ENCODE measurements around the gene TAX1BP3.

TAX1BP3 gene

DNA sequence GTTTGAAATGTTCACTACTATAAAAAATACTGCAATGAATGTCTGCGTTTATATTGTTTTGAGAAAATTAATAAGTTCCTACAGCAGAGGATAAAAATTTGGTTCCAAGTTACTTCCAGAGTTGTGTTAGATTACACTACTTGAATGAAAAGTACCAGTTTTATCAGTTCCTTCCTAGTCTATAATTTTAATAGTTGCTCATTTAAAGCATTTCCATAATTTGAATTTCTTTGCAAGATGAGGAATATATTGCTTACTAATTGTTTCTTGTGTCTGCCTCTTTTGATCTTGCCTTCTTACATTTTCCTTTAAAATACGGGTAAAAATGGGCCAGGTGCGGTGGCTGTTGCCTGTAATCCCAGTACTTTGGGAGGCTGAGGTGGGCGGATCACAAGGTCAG lies 4.2 kb upstream of the TAX1BP3 start:
- no peak for TF ChIP-seq CTCF (IDR thresholded peaks at IDR 0.05; ENCODE audit: low read depth, low read length)
- H3K4me3 ChIP-seq (ENCODE audit: low read depth, low read length): no peak overlapping the region
- in situ Hi-C loops (cut with HindIII; ENCODE audit: low sequenced_read_pairs): no loop called here
- DNase-seq (ENCODE audit: low read depth, low spot score): no peak

- no peak for TF ChIP-seq CTCF (IDR thresholded peaks at IDR 0.05; ENCODE audit: low read depth, low read length)
- DNase-seq (ENCODE audit: low read depth, low spot score): no peak
- in situ Hi-C loops (cut with HindIII; ENCODE audit: low sequenced_read_pairs): no loop called here
- peak overlapping the region; percentile 96 for H3K4me3 ChIP-seq (ENCODE audit: low read depth, low read length)
Observed at GRCh38 chr17:3669548-3669947, 1.2 kb upstream of the TAX1BP3 start.

DNA sequence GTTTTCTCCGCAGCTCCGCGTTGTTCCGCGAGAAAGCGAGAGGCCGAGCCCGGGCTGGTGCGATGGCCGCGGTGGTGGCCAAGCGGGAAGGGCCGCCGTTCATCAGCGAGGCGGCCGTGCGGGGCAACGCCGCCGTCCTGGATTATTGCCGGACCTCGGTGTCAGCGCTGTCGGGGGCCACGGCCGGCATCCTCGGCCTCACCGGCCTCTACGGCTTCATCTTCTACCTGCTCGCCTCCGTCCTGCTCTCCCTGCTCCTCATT lies 638 bp upstream of the TAX1BP3 start:
- DNase-seq (ENCODE audit: low read depth, low spot score): no peak
- TF ChIP-seq CTCF (IDR thresholded peaks at IDR 0.05; ENCODE audit: low read depth, low read length): no peak
- H3K4me3 ChIP-seq (ENCODE audit: low read depth, low read length): peak overlapping the region; percentile 96
- in situ Hi-C loops (cut with HindIII; ENCODE audit: low sequenced_read_pairs): no loop called here

DNA sequence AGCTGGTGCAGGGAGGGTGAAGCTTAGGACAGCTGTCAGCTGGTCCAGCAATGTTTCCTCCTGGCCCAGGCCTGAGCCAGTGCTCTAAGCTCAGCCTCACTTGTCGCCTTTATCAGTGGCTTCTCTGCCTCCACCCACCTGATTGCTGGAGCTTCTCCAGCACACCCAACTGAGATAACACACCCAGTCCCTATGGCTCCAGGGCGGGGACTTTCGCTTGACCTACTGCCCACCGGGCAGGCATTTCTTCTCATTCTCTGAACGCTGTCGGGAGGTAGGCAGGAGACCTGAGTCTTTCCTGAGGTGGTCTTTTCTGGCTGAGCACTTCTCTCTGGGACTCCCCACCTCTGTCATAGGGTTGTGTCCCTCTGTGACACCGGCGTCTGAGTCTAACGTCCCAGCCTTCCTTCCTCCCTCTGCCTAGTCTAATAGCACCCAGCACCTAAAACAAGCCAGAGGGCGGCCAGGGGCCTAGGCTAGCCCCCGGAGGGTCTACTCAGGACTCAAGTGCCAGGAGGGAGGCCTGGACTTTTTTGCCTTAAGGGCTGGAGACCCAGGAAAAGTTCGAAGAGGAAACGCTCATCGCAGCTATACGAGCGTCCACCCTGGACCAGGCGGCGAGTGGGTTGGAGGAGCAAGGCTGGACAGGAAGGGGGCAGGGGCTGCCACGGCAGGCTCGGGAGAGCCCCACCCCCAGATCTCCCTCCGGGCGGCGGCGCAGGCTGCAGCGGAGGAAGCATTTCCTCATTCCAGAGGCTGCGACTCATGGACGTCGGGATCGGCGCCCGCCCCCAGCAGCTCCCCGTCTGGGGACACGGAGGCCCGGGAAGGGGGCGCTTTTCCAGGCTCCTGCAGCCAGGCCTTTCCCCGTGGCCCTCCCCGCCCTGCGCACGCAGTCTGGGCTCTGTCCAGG lies 756 bp downstream of the TAX1BP3 start:
- H3K4me3 ChIP-seq (ENCODE audit: low read depth, low read length): peak overlapping the region; percentile 93
- DNase-seq (ENCODE audit: low read depth, low spot score): peak; percentile 92
- in situ Hi-C loops (cut with HindIII; ENCODE audit: low sequenced_read_pairs): no loop called here
- peak; percentile 19 for TF ChIP-seq CTCF (IDR thresholded peaks at IDR 0.05; ENCODE audit: low read depth, low read length)

DNA sequence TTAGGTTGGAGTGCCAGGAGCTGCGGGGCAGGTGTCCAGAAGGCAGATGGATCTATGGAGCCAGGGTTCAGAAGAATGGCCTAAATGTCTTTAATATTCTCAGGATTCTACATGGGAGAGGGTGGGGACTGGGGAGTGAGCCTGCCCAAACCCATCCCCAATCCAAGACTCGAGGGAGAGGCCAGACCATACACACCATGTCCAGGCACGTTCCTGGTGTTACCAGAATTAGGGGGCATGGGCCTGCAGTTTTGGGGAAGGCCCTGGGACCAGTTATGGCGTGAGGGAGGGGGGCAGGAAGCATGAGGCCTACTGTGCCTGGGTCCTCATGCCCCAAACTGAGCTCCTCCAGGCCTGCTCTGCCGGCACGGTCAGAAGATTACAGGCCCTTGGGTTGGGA lies 1.9 kb downstream of the TAX1BP3 start:
- in situ Hi-C loops (cut with HindIII; ENCODE audit: low sequenced_read_pairs): no loop called here
- DNase-seq (ENCODE audit: low read depth, low spot score): no peak
- H3K4me3 ChIP-seq (ENCODE audit: low read depth, low read length): no peak overlapping the region
- no peak for TF ChIP-seq CTCF (IDR thresholded peaks at IDR 0.05; ENCODE audit: low read depth, low read length)

GRCh38 chr17:3665834-3666233 lies 2.5 kb downstream of the TAX1BP3 start:
- TF ChIP-seq CTCF (IDR thresholded peaks at IDR 0.05; ENCODE audit: low read depth, low read length): no peak
- in situ Hi-C loops (cut with HindIII; ENCODE audit: low sequenced_read_pairs): no loop called here
- DNase-seq (ENCODE audit: low read depth, low spot score): no peak
- no peak overlapping the region for H3K4me3 ChIP-seq (ENCODE audit: low read depth, low read length)
